HepG2 (cell line): ENCODE data around the gene HECTD2. TPM values are rescaled to one million over a fixed set of nuclear protein-coding genes. Genes with fewer than 3 reads are reported as not detected.

Source experiments
- AKNA ChIP-seq: sonication (generic); formaldehyde crosslinking; IDR thresholded peaks from 2 replicates; pipeline ENCODE4 v1.4.0; 2020; ENCODE audit warnings: missing genetic modification reagents, borderline replicate concordance
- CREB3 ChIP-seq: sonication (generic); formaldehyde crosslinking; IDR thresholded peaks from 2 replicates; pipeline ENCODE4 v1.5.0; 2020; ENCODE audit warnings: missing genetic modification reagents
- DR1 ChIP-seq: sonication (generic); formaldehyde crosslinking; IDR thresholded peaks from 2 replicates; pipeline ENCODE4 v1.8.0; 2021; ENCODE audit warnings: mild to moderate bottlenecking, missing genetic modification reagents, inconsistent platforms
- FOXO1 ChIP-seq: sonication (generic); formaldehyde crosslinking; IDR thresholded peaks from 2 replicates; pipeline ENCODE4 v1.4.0; 2020; ENCODE audit warnings: missing genetic modification reagents
- MBNL3 ChIP-seq: fragments of 250-450 bp; sonication (Bioruptor Pico); conservative IDR thresholded peaks from 2 replicates; pipeline ENCODE4 v1.8.0; 2022; ENCODE audit warnings: mild to moderate bottlenecking, inconsistent platforms
- NFATC3 ChIP-seq: sonication (generic); formaldehyde crosslinking; IDR thresholded peaks from 2 replicates; pipeline ENCODE4 v1.5.1; 2020; ENCODE audit warnings: mild to moderate bottlenecking, missing genetic modification reagents
- NR2F6 ChIP-seq, 2 experiments: IDR thresholded peaks; 2 replicates each; pipeline ENCODE4 v1.6.1; 2016; ENCODE audit warnings: antibody characterized with exemption in 1 of 2, mild to moderate bottlenecking in 1 of 2
- PRMT3 ChIP-seq: sonication (generic); formaldehyde crosslinking; IDR thresholded peaks from 2 replicates; pipeline ENCODE4 v1.8.1; 2022; ENCODE audit warnings: low read depth, mild to moderate bottlenecking, moderate library complexity, missing genetic modification reagents, borderline replicate concordance
- ZFP37 ChIP-seq: sonication (generic); formaldehyde crosslinking; IDR thresholded peaks from 2 replicates; pipeline ENCODE4 v1.4.0; 2020; ENCODE audit warnings: missing genetic modification reagents, borderline replicate concordance
- ZNF335 ChIP-seq: sonication (generic); formaldehyde crosslinking; IDR thresholded peaks from 2 replicates; pipeline ENCODE4 v1.4.0; 2020; ENCODE audit warnings: missing genetic modification reagents
- ZNF430 ChIP-seq: sonication (generic); formaldehyde crosslinking; IDR thresholded peaks from 2 replicates; pipeline ENCODE4 v1.9.0; 2021; ENCODE audit warnings: mild to moderate bottlenecking, missing genetic modification reagents
- ZNF570 ChIP-seq: sonication (generic); formaldehyde crosslinking; IDR thresholded peaks from 2 replicates; pipeline ENCODE4 v1.4.0; 2020; ENCODE audit warnings: mild to moderate bottlenecking, missing genetic modification reagents, borderline replicate concordance
- ZNF800 ChIP-seq: sonication (generic); formaldehyde crosslinking; IDR thresholded peaks from 2 replicates; pipeline ENCODE4 v1.4.0; 2020; ENCODE audit warnings: missing genetic modification reagents
- ZNF883 ChIP-seq: sonication (generic); formaldehyde crosslinking; IDR thresholded peaks from 2 replicates; pipeline ENCODE4 v1.5.1; 2020; ENCODE audit warnings: mild to moderate bottlenecking, missing genetic modification reagents; ENCODE audit errors: not compliant biosample characterization
- ZSCAN20 ChIP-seq: sonication (generic); formaldehyde crosslinking; IDR thresholded peaks from 2 replicates; pipeline ENCODE4 v1.4.0; 2020; ENCODE audit warnings: missing genetic modification reagents, mild to moderate bottlenecking, borderline replicate concordance
- ZZZ3 ChIP-seq: sonication (generic); formaldehyde crosslinking; IDR thresholded peaks from 2 replicates; pipeline ENCODE4 v1.4.0; 2020; ENCODE audit warnings: missing genetic modification reagents, mild to moderate bottlenecking, borderline replicate concordance
- polyA plus RNA-seq, 8 experiments: library from polyadenylated mRNA; depleted of rRNA in 3 of 8; stranded (reverse) in 7 of 8; unstranded in 1 of 8; fragments of >200 nt; fragmentation: Illumina TruSeq in 4 of 8; extraction: Trizol in 4 of 8; gene quantifications; 2 replicates each; pipeline versions ENCODE4 v1.2.1 to v1.2.3, GENCODE V29; 2011 to 2016; ENCODE audit warnings: low read depth in 4 of 8, missing spikeins in 1 of 8, mixed read lengths in 1 of 8; ENCODE audit not compliant: insufficient read depth in 1 of 8
- total RNA-seq, 5 experiments: library from RNA; depleted of rRNA; stranded (reverse); fragments of >200 nt; fragmentation: Illumina TruSeq; extraction: Trizol; gene quantifications; 2 replicates each; pipeline ENCODE4 v1.2.3, GENCODE V29; 2016; ENCODE audit warnings: low read depth in 1 of 5
- TF ChIP-seq, protein P1 (sequence below): sonication (generic); formaldehyde crosslinking; IDR thresholded peaks from 2 replicates; pipeline ENCODE4 v1.4.0; 2020; ENCODE audit warnings: missing genetic modification reagents

HECTD2 gene
- total and polyA plus RNA-seq, 2 of the 13 experiments (the other 11 are each of a cell fraction or from before 2014, with no cell fraction given), result 3.2 to 5.2 TPM

DNA sequence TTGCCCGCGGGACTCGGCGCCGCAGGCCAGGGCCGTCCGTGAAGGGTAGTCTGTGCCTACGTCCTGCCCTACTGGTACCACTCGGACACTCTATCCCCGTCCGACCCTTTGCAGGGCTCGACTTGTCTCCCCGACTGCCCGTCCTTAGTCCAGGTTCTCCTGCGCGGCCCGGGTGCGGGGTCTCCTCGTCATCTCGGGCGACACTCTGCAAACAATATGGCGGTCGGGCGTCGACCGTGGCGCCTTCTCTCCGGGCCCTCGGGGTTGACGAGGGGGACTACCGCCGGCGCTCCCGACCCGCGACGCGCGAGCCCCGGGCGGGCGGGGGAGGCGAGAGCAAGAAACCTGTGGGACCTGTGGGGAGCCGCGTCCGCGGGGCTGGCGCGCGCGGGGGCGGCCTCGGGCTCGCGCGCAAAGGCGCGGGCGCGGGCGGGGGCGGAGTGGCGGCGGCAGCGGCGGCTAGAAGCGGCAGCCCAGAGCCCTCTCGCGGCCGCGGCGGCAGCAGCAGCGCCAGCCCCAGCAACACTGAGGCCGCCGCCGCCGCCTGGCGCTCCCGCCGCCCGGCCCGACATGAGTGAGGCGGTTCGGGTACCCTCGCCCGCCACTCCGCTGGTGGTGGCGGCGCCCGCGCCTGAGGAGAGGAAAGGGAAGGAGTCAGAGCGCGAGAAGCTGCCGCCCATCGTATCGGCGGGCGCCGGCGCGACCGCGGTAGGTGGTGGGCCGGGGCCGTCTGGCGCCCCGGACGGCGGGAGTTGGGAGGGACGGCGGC, at the start of gene HECTD2 (continued):
- TF ChIP-seq MBNL3 (CRISPR knock-in tag) (no peak), ZFP37 (0 out of 2 replicates have a peak, but pooled peaks have one; percentile 18), DR1 (CRISPR knock-in tag) (no peak), ZNF430 (CRISPR knock-in tag) (peak; percentile 65; the same call in 1 of the 2 replicates), FOXO1 (0 out of 2 replicates have a peak, but pooled peaks have one; percentile 5), ZZZ3 (CRISPR knock-in tag) (no peak), CREB3 (CRISPR knock-in tag) (peak; percentile 42; the same call in 1 of the 2 replicates), NR2F6 (IDR thresholded peaks at IDR 0.05) (no peak), NR2F6 (CRISPR knock-in tag; IDR thresholded peaks at IDR 0.05) (no peak), ZNF335 (CRISPR knock-in tag) (no peak), ZNF883 (CRISPR knock-in tag) (peak; percentile 9), ZSCAN20 (peak; percentile 87; the same call in 1 of the 2 replicates), AKNA (CRISPR knock-in tag) (0 out of 2 replicates have a peak, but pooled peaks have one; percentile 43), NFATC3 (CRISPR knock-in tag) (no peak), PRMT3 (CRISPR knock-in tag) (peak; percentile 74; the same call in 1 of the 2 replicates), ZNF800 (CRISPR knock-in tag) (peak; percentile 15; the same call in 1 of the 2 replicates), ZNF570 (CRISPR knock-in tag) (no peak)
- TF ChIP-seq, protein P1, sequence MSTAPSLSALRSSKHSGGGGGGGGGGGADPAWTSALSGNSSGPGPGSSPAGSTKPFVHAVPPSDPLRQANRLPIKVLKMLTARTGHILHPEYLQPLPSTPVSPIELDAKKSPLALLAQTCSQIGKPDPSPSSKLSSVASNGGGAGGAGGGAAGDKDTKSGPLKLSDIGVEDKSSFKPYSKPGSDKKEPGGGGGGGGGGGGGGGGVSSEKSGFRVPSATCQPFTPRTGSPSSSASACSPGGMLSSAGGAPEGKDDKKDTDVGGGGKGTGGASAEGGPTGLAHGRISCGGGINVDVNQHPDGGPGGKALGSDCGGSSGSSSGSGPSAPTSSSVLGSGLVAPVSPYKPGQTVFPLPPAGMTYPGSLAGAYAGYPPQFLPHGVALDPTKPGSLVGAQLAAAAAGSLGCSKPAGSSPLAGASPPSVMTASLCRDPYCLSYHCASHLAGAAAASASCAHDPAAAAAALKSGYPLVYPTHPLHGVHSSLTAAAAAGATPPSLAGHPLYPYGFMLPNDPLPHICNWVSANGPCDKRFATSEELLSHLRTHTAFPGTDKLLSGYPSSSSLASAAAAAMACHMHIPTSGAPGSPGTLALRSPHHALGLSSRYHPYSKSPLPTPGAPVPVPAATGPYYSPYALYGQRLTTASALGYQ, result no peak
